ENCODE measurements around the gene TUSC2.

- no peak for TF ChIP-seq EZH2 (IDR thresholded peaks at IDR 0.05; ENCODE audit: low read length, missing control alignments)
- TF ChIP-seq, protein P1, sequence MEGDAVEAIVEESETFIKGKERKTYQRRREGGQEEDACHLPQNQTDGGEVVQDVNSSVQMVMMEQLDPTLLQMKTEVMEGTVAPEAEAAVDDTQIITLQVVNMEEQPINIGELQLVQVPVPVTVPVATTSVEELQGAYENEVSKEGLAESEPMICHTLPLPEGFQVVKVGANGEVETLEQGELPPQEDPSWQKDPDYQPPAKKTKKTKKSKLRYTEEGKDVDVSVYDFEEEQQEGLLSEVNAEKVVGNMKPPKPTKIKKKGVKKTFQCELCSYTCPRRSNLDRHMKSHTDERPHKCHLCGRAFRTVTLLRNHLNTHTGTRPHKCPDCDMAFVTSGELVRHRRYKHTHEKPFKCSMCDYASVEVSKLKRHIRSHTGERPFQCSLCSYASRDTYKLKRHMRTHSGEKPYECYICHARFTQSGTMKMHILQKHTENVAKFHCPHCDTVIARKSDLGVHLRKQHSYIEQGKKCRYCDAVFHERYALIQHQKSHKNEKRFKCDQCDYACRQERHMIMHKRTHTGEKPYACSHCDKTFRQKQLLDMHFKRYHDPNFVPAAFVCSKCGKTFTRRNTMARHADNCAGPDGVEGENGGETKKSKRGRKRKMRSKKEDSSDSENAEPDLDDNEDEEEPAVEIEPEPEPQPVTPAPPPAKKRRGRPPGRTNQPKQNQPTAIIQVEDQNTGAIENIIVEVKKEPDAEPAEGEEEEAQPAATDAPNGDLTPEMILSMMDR (conservative IDR thresholded peaks at IDR 0.05 in 1 of 2, IDR thresholded peaks at IDR 0.05 in 1 of 2; ENCODE audit: low read depth in 1 of 2, low read length in 2 of 2) = no peak
Observed at GRCh38 chr3:50372349-50372748, 44.3 kb upstream of the TUSC2 start.
